H9 (cell line): ENCODE data around the gene ALOX12. TPM values are rescaled to one million over a fixed set of nuclear protein-coding genes. Genes with fewer than 3 reads are reported as not detected.

Experiments
- DNase-seq: peaks from one replicate; pipeline ENCODE4 v3.0.0-alpha.2; 2017
- H2AFZ ChIP-seq: one replicate; pipeline ENCODE4 v1.6.1; 2013; ENCODE audit warnings: mild to moderate bottlenecking, low read length, control low read depth, moderate library complexity
- H2AK5ac ChIP-seq: 2 replicates; pipeline ENCODE4 v1.6.1; 2013; ENCODE audit warnings: low read length, control low read depth, mixed read lengths; ENCODE audit not compliant: insufficient read length
- H2BK120ac ChIP-seq: one replicate; pipeline ENCODE4 v1.6.1; 2013; ENCODE audit warnings: low read depth, mild to moderate bottlenecking, low read length, control low read depth, inconsistent platforms; ENCODE audit not compliant: poor library complexity, severe bottlenecking
- H2BK12ac ChIP-seq: 2 replicates; pipeline ENCODE4 v1.6.1; 2013; ENCODE audit warnings: low read length, control low read depth, mixed read lengths, low read depth; ENCODE audit not compliant: insufficient read length
- H2BK15ac ChIP-seq: 2 replicates; pipeline ENCODE4 v1.6.1; 2013; ENCODE audit warnings: low read depth, low read length, control low read depth
- H2BK20ac ChIP-seq: one replicate; pipeline ENCODE4 v1.6.1; 2013; ENCODE audit warnings: low read depth, mild to moderate bottlenecking, low read length, control low read depth, inconsistent platforms; ENCODE audit not compliant: poor library complexity, severe bottlenecking
- H2BK5ac ChIP-seq: 2 replicates; pipeline ENCODE4 v1.6.1; 2013; ENCODE audit warnings: low read length, control low read depth, mixed read lengths; ENCODE audit not compliant: insufficient read length
- H3K14ac ChIP-seq: 2 replicates; pipeline ENCODE4 v1.6.1; 2013; ENCODE audit warnings: low read length, control low read depth; ENCODE audit not compliant: insufficient read depth
- H3K18ac ChIP-seq: 2 replicates; pipeline ENCODE4 v1.6.1; 2013; ENCODE audit warnings: low read depth, mild to moderate bottlenecking, mixed read lengths, low read length, control low read depth; ENCODE audit not compliant: insufficient read length
- H3K23ac ChIP-seq: 2 replicates; pipeline ENCODE4 v1.6.1; 2013; ENCODE audit warnings: low read length, control low read depth, mixed read lengths, low read depth; ENCODE audit not compliant: insufficient read length
- H3K23me2 ChIP-seq: 2 replicates; pipeline ENCODE4 v1.6.1; 2013; ENCODE audit warnings: low read depth, mild to moderate bottlenecking, mixed read lengths, low read length, control low read depth; ENCODE audit not compliant: insufficient read length, poor library complexity, severe bottlenecking
- H3K27ac ChIP-seq: 2 replicates; pipeline ENCODE4 v1.5.1; 2013; ENCODE audit warnings: low read length, control low read depth, mixed read lengths, low read depth; ENCODE audit not compliant: insufficient read length
- H3K27me3 ChIP-seq: 2 replicates; pipeline ENCODE4 v1.6.1; 2013; ENCODE audit warnings: low read length, control low read depth, inconsistent platforms; ENCODE audit not compliant: insufficient read depth
- H3K4ac ChIP-seq: 2 replicates; pipeline ENCODE4 v1.6.1; 2013; ENCODE audit warnings: low read depth, mild to moderate bottlenecking, control low read depth, inconsistent platforms, low read length, moderate library complexity
- H3K4me1 ChIP-seq: 2 replicates; pipeline ENCODE4 v1.6.1; 2013; ENCODE audit warnings: low read length, control low read depth, inconsistent platforms; ENCODE audit not compliant: insufficient read depth
- H3K4me2 ChIP-seq: 2 replicates; pipeline ENCODE4 v1.6.1; 2013; ENCODE audit warnings: low read length, control low read depth, mixed read lengths; ENCODE audit not compliant: insufficient read length, insufficient read depth
- H3K56ac ChIP-seq: 2 replicates; pipeline ENCODE4 v1.6.1; 2013; ENCODE audit warnings: low read depth, mild to moderate bottlenecking, mixed read lengths, low read length, control low read depth; ENCODE audit not compliant: insufficient read length
- H3K79me1 ChIP-seq: 2 replicates; pipeline ENCODE4 v1.6.1; 2013; ENCODE audit warnings: low read depth, mild to moderate bottlenecking, moderate library complexity, low read length, control low read depth, inconsistent platforms; ENCODE audit not compliant: insufficient read depth, poor library complexity, severe bottlenecking
- H3K79me2 ChIP-seq: 2 replicates; pipeline ENCODE4 v1.6.1; 2013; ENCODE audit warnings: low read length, control low read depth, inconsistent platforms; ENCODE audit not compliant: insufficient read depth
- H3K9ac ChIP-seq: 2 replicates; pipeline ENCODE4 v1.6.1; 2013; ENCODE audit warnings: low read length, control low read depth, mixed read lengths; ENCODE audit not compliant: insufficient read length; ENCODE audit errors: extremely low read depth
- H3K9me3 ChIP-seq: one replicate; pipeline ENCODE4 v1.6.1; 2013; ENCODE audit warnings: low read depth, low read length, inconsistent platforms; ENCODE audit not compliant: control insufficient read depth
- H3T11ph ChIP-seq: one replicate; pipeline ENCODE4 v1.6.1; 2013; ENCODE audit warnings: mild to moderate bottlenecking, low read length, control low read depth, inconsistent platforms
- H4K20me1 ChIP-seq: one replicate; pipeline ENCODE4 v1.6.1; 2013; ENCODE audit not compliant: control insufficient read depth, insufficient read length, insufficient read depth
- H4K5ac ChIP-seq: 2 replicates; pipeline ENCODE4 v1.6.1; 2013; ENCODE audit warnings: low read depth, mild to moderate bottlenecking, mixed read lengths, low read length, control low read depth; ENCODE audit not compliant: insufficient read length
- H4K8ac ChIP-seq: replicated peaks from 2 replicates; pipeline ENCODE4 v1.6.1; 2013; ENCODE audit warnings: low read length, control low read depth, mixed read lengths, low read depth; ENCODE audit not compliant: insufficient read length
- H4K91ac ChIP-seq: 2 replicates; pipeline ENCODE4 v1.6.1; 2013; ENCODE audit warnings: low read depth, mild to moderate bottlenecking, moderate library complexity, mixed read lengths, low read length, control low read depth; ENCODE audit not compliant: insufficient read length
- H3K27ac Mint-ChIP-seq, 3 experiments: 2 replicates in 2 of 3; 3 replicates in 1 of 3; pipeline ENCODE4 v1.8.0; 2020 to 2021; ENCODE audit warnings: mixed read lengths in 3 of 3, mild to moderate bottlenecking in 1 of 3, moderate library complexity in 1 of 3
- H3K27me3 Mint-ChIP-seq: 2 replicates; pipeline ENCODE4 v1.8.0; 2021; ENCODE audit warnings: low read depth, mild to moderate bottlenecking, moderate library complexity, mixed read lengths
- H3K36me3 Mint-ChIP-seq, 3 experiments: 2 replicates in 2 of 3; 3 replicates in 1 of 3; pipeline ENCODE4 v1.8.0; 2020 to 2021; ENCODE audit warnings: low read depth in 3 of 3, mixed read lengths in 3 of 3; ENCODE audit not compliant: insufficient read depth in 1 of 3
- H3K4me1 Mint-ChIP-seq, 2 experiments: 2 replicates each; pipeline ENCODE4 v1.8.0; 2020; ENCODE audit warnings: mixed read lengths in 2 of 2
- H3K4me3 Mint-ChIP-seq, 2 experiments: 2 replicates in 1 of 2; 3 replicates in 1 of 2; pipeline ENCODE4 v1.8.0; 2020 to 2021; ENCODE audit warnings: mild to moderate bottlenecking in 2 of 2, mixed read lengths in 2 of 2, moderate library complexity in 1 of 2
- H3K9me3 Mint-ChIP-seq, 2 experiments: 2 replicates in 1 of 2; 3 replicates in 1 of 2; pipeline ENCODE4 v1.8.0; 2020; ENCODE audit warnings: mild to moderate bottlenecking in 2 of 2, mixed read lengths in 2 of 2, moderate library complexity in 1 of 2
- CTCF ChIP-seq: fragments of 200-600 bp; sonication (generic); conservative IDR thresholded peaks from 3 replicates; pipeline ENCODE4 v1.8.0; 2021; ENCODE audit warnings: antibody characterized with exemption, mild to moderate bottlenecking
- WGBS: extraction: QIAGEN DNeasy Blood & Tissue Kit; methylation state at CpG from one replicate; pipeline ENCODE4 v1.1.7; 2013; ENCODE audit warnings: missing lambda C conversion rate, low lambda C conversion rate, mixed read lengths; ENCODE audit not compliant: insufficient read length; ENCODE audit errors: extremely low coverage; 5-methylcytosine and 5-hydroxymethylcytosine counted together
- total RNA-seq: library from RNA; stranded (reverse); gene quantifications from 2 replicates; pipeline ENCODE4 v1.2.1, GENCODE V29; 2021

Gene ALOX12
- total RNA-seq, 1 experiment from 2014 or later = 0.81 TPM

GRCh38 chr17:6948562-6948961 lies 47.3 kb upstream of the ALOX12 start:
- no peak overlapping the region for H3K9ac ChIP-seq
- H3T11ph ChIP-seq = no peak overlapping the region
- H4K5ac ChIP-seq = no peak overlapping the region
- H2BK120ac ChIP-seq = no peak overlapping the region
- no peak overlapping the region for H2AFZ ChIP-seq
- Mint-ChIP-seq H3K27ac (no peak overlapping the region), H3K4me3 (no peak overlapping the region), H3K9me3 (no peaks in the 10 kb centered on the region; a peak in 1 of 5 replicates), H3K27me3 (peaks cover 5% of the 10 kb centered on the region), H3K4me1 (no peaks in the 10 kb centered on the region), H3K36me3 (peaks cover 0 to 2% (median 0%) of the 10 kb centered on the region in 3 experiments; a peak in 1 of 7 replicates)
- no peak overlapping the region for H4K91ac ChIP-seq
- H2BK12ac ChIP-seq = no peak overlapping the region
- no peak overlapping the region for H2BK20ac ChIP-seq
- no CpG with 5 or more reads among the region's 5 CpGs for whole genome bisulfite sequencing
- TF ChIP-seq CTCF = no peak
- H3K23me2 ChIP-seq = no peaks in the 10 kb centered on the region
- no peaks in the 10 kb centered on the region for H4K20me1 ChIP-seq
- H3K79me1 ChIP-seq = no peaks in the 10 kb centered on the region
- H3K27ac ChIP-seq = no peak overlapping the region
- H2BK5ac ChIP-seq = no peak overlapping the region
- no peaks in the 10 kb centered on the region for H3K79me2 ChIP-seq
- H3K4me1 ChIP-seq = no peaks in the 10 kb centered on the region
- H3K9me3 ChIP-seq = no peaks in the 10 kb centered on the region
- no peak overlapping the region for H3K18ac ChIP-seq
- H2BK15ac ChIP-seq = no peak overlapping the region
- no peaks in the 10 kb centered on the region for H3K27me3 ChIP-seq
- H3K4ac ChIP-seq = no peak overlapping the region
- no peak overlapping the region for H3K23ac ChIP-seq
- no peak overlapping the region for H3K14ac ChIP-seq
- no peak overlapping the region for H3K4me2 ChIP-seq
- H3K56ac ChIP-seq = no peak overlapping the region
- no peak for DNase-seq
- H4K8ac ChIP-seq = no peak overlapping the region
- no peak overlapping the region for H2AK5ac ChIP-seq
